Parathyroid adenoma (tissue), 2 donors: ENCODE data around the gene FIZ1.

Experiments
- H2AFZ ChIP-seq: fragments of 300-600 bp; sonication (generic); one replicate; pipeline ENCODE4 v1.7.0; 2017; ENCODE audit warnings: antibody characterized with exemption, mild to moderate bottlenecking
- H3K27ac ChIP-seq: fragments of 300-600 bp; sonication (generic); one replicate; pipeline ENCODE4 v1.7.0; 2017
- H3K27me3 ChIP-seq: fragments of 300-600 bp; sonication (generic); one replicate; pipeline ENCODE4 v1.7.0; 2017; ENCODE audit warnings: low read length; ENCODE audit not compliant: control insufficient read depth, insufficient read depth
- H3K36me3 ChIP-seq: fragments of 300-600 bp; sonication (generic); one replicate; pipeline ENCODE4 v1.7.0; 2017; ENCODE audit warnings: low read length; ENCODE audit not compliant: control insufficient read depth, insufficient read depth
- H3K4me1 ChIP-seq: fragments of 300-600 bp; sonication (generic); one replicate; pipeline ENCODE4 v1.7.0; 2017; ENCODE audit warnings: control low read depth
- H3K4me2 ChIP-seq: fragments of 300-600 bp; sonication (generic); one replicate; pipeline ENCODE4 v1.7.0; 2017; ENCODE audit warnings: low read length
- H3K4me3 ChIP-seq: fragments of 300-600 bp; sonication (generic); one replicate; pipeline ENCODE4 v1.7.0; 2017; ENCODE audit warnings: low read depth, low read length
- H3K79me2 ChIP-seq: fragments of 300-600 bp; sonication (generic); one replicate; pipeline ENCODE4 v1.7.0; 2017; ENCODE audit warnings: control low read depth
- H3K9ac ChIP-seq: fragments of 300-600 bp; sonication (generic); one replicate; pipeline ENCODE4 v1.7.0; 2017; ENCODE audit warnings: mild to moderate bottlenecking
- H3K9me3 ChIP-seq: fragments of 300-600 bp; sonication (generic); one replicate; pipeline ENCODE4 v1.7.0; 2017; ENCODE audit warnings: low read length; ENCODE audit not compliant: control insufficient read depth
- CTCF ChIP-seq: fragments of 300-600 bp; sonication (generic); IDR thresholded peaks from one replicate; pipeline ENCODE4 v1.7.0; 2017; ENCODE audit warnings: antibody characterized with exemption, mild to moderate bottlenecking
- donor health status: primary hyperparathyroidism.

The FIZ1 gene

GRCh38 chr19:55624109-55625003, 25.0 kb upstream of the FIZ1 start, which contains the start of gene ZNF784:
Gene ZNF784 (minus strand): TSS chr19:55624566. CDS start chr19:55624561, 5 bp downstream.
- Histone ChIP-seq H3K27me3 (no peaks in the 10 kb centered on the region), H2AFZ (peak within 1 kb of the TSS; percentile 96), H3K9ac (no peak within 1 kb of the TSS), H3K4me3 (peak within 1 kb of the TSS; percentile 78), H3K79me2 (no peaks in the 10 kb centered on the region), H3K4me2 (peak within 1 kb of the TSS; percentile 67), H3K27ac (peak within 1 kb of the TSS; percentile 95), H3K9me3 (no peaks in the 10 kb centered on the region), H3K4me1 (no peaks in the 10 kb centered on the region), H3K36me3 (no peaks in the 10 kb centered on the region)
- no peak for TF ChIP-seq CTCF

- Histone ChIP-seq H3K9ac (no peak overlapping the region), H3K4me3 (peak overlapping the region; percentile 27), H2AFZ (peak overlapping the region; percentile 41), H3K79me2 (no peaks in the 10 kb centered on the region), H3K27ac (peak overlapping the region; percentile 95), H3K9me3 (no peaks in the 10 kb centered on the region), H3K27me3 (no peaks in the 10 kb centered on the region), H3K4me1 (no peaks in the 10 kb centered on the region), H3K36me3 (no peaks in the 10 kb centered on the region), H3K4me2 (peak overlapping the region; percentile 24)
- TF ChIP-seq CTCF = no peak
Observed at GRCh38 chr19:55623561-55623960, 24.2 kb upstream of the FIZ1 start.

GRCh38 chr19:55623130-55623529, 23.8 kb upstream of the FIZ1 start:
- TF ChIP-seq CTCF = no peak
- H3K27ac ChIP-seq = no peak overlapping the region
- no peak overlapping the region for H2AFZ ChIP-seq
- no peak overlapping the region for H3K4me2 ChIP-seq
- H3K4me3 ChIP-seq = no peak overlapping the region
- H3K9me3 ChIP-seq = no peaks in the 10 kb centered on the region
- no peak overlapping the region for H3K9ac ChIP-seq
- no peaks in the 10 kb centered on the region for H3K27me3 ChIP-seq
- H3K79me2 ChIP-seq = no peaks in the 10 kb centered on the region
- no peaks in the 10 kb centered on the region for H3K4me1 ChIP-seq
- no peaks in the 10 kb centered on the region for H3K36me3 ChIP-seq

GRCh38 chr19:55622242-55622969, 23.1 kb upstream of the FIZ1 start:
- Histone ChIP-seq H3K27ac (no peak overlapping the region), H3K4me2 (no peak overlapping the region), H3K4me3 (no peak overlapping the region), H3K4me1 (no peaks in the 10 kb centered on the region), H2AFZ (no peak overlapping the region), H3K9ac (no peak overlapping the region), H3K79me2 (no peaks in the 10 kb centered on the region), H3K36me3 (no peaks in the 10 kb centered on the region), H3K9me3 (no peaks in the 10 kb centered on the region), H3K27me3 (no peaks in the 10 kb centered on the region)
- no peak for TF ChIP-seq CTCF
